ENCODE results near the gene KIF6.

GRCh38 chr6:39684790-39685488, 40.3 kb downstream of the KIF6 start:
- TF ChIP-seq, protein P1, sequence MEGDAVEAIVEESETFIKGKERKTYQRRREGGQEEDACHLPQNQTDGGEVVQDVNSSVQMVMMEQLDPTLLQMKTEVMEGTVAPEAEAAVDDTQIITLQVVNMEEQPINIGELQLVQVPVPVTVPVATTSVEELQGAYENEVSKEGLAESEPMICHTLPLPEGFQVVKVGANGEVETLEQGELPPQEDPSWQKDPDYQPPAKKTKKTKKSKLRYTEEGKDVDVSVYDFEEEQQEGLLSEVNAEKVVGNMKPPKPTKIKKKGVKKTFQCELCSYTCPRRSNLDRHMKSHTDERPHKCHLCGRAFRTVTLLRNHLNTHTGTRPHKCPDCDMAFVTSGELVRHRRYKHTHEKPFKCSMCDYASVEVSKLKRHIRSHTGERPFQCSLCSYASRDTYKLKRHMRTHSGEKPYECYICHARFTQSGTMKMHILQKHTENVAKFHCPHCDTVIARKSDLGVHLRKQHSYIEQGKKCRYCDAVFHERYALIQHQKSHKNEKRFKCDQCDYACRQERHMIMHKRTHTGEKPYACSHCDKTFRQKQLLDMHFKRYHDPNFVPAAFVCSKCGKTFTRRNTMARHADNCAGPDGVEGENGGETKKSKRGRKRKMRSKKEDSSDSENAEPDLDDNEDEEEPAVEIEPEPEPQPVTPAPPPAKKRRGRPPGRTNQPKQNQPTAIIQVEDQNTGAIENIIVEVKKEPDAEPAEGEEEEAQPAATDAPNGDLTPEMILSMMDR (optimal IDR thresholded peaks at IDR 0.05 in 1 of 3, IDR thresholded peaks at IDR 0.05 in 1 of 3, conservative IDR thresholded peaks at IDR 0.05 in 1 of 3; ENCODE audit: extremely low read depth in 1 of 3, insufficient read depth in 2 of 3, low read length in 3 of 3) = no peak
- no peak for TF ChIP-seq EZH2 (IDR thresholded peaks at IDR 0.05; ENCODE audit: low read length)
